ENCODE data around the gene EGFL7. TPM values are rescaled to one million over a fixed set of nuclear protein-coding genes. Genes with fewer than 3 reads are reported as not detected.

EGFL7 gene
- polyA plus RNA-seq, 3 donors: 1.3 to 2.8 (median 2.2) TPM

DNA sequence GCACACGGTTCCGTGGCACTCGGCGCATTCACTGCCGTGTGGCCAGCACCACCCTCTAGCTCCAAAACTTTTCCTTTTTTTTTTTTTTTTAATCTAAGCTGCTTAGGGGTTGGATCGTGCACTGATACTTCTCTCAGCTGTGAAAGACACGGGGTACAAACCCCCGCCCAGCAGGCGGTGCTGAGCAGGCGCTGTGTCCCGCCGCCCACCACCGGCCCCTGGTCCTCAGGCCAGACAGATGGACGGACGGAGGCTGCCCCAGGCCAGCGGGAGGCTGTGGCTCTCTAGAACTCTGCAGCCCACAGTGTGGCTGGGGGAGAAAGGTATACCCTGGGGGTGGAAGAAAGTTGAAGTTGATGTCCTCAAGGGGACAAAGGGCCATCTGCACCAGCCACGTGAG lies 18.3 kb downstream of the EGFL7 start:
- H3K27ac Mint-ChIP-seq: peak overlapping the region in 1 of 7 donors; percentile 22
- Histone ChIP-seq H4K20me1 (ENCODE audit: insufficient read depth, low read length) (peaks cover 89% of the 10 kb centered on the region), H3K4me2 (replicated peaks; ENCODE audit: extremely low read depth, low read length, poor library complexity, severe bottlenecking) (no peak overlapping the region), H3K4me1 (ENCODE audit: control insufficient read depth in 1 of 2, insufficient read depth in 2 of 2, low read length in 2 of 2) (peaks cover 44 to 62% of the 10 kb centered on the region in 2 donors), H2AFZ (ENCODE audit: insufficient read depth, low read depth, low read length, poor library complexity, severe bottlenecking) (no peak overlapping the region), H3K27ac (ENCODE audit: low read depth in 1 of 2, low read length in 2 of 2) (no peak overlapping the region), H3K36me3 (replicated peaks in 1 of 2; ENCODE audit: control insufficient read depth in 1 of 2, insufficient read depth in 2 of 2, low read length in 2 of 2) (peaks cover 13 to 27% of the 10 kb centered on the region in 2 donors), H3K79me2 (ENCODE audit: insufficient read depth, low read length) (peaks cover 78% of the 10 kb centered on the region), H3K9ac (ENCODE audit: insufficient read depth, low read length, poor library complexity, severe bottlenecking) (no peak overlapping the region), H3K4me3 (replicated peaks in 1 of 3; ENCODE audit: low read depth in 2 of 3, low read length in 3 of 3) (no peak overlapping the region), H3K27me3 (ENCODE audit: control insufficient read depth in 2 of 2, insufficient read depth in 2 of 2, low read length in 2 of 2) (no peaks in the 10 kb centered on the region), H3K9me3 (replicated peaks in 1 of 2; ENCODE audit: control insufficient read depth in 1 of 2, insufficient read depth in 1 of 2, low read length in 2 of 2) (no peaks in the 10 kb centered on the region)
- DNase-seq: no peak
- peaks cover 40% of the 10 kb centered on the region for H3K4me1 Mint-ChIP-seq
- no peaks in the 10 kb centered on the region for H3K27me3 Mint-ChIP-seq (ENCODE audit: low read depth in 3 of 3)
- H3K36me3 Mint-ChIP-seq: peaks cover 6 to 28% of the 10 kb centered on the region in 2 donors
- 93% methylated on average over 9 of the region's 17 CpGs for WGBS (ENCODE audit: insufficient coverage)
- H3K9me3 Mint-ChIP-seq: no peaks in the 10 kb centered on the region
- intact Hi-C loops (cut with micrococcal nuclease): no loop called here
- no peak overlapping the region for H3K4me3 Mint-ChIP-seq
- TF ChIP-seq, protein P1, sequence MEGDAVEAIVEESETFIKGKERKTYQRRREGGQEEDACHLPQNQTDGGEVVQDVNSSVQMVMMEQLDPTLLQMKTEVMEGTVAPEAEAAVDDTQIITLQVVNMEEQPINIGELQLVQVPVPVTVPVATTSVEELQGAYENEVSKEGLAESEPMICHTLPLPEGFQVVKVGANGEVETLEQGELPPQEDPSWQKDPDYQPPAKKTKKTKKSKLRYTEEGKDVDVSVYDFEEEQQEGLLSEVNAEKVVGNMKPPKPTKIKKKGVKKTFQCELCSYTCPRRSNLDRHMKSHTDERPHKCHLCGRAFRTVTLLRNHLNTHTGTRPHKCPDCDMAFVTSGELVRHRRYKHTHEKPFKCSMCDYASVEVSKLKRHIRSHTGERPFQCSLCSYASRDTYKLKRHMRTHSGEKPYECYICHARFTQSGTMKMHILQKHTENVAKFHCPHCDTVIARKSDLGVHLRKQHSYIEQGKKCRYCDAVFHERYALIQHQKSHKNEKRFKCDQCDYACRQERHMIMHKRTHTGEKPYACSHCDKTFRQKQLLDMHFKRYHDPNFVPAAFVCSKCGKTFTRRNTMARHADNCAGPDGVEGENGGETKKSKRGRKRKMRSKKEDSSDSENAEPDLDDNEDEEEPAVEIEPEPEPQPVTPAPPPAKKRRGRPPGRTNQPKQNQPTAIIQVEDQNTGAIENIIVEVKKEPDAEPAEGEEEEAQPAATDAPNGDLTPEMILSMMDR (IDR thresholded peaks at IDR 0.05): no peak

GRCh38 chr9:136681945-136682699 lies 19.4 kb downstream of the EGFL7 start:
- Histone ChIP-seq H3K9ac (ENCODE audit: insufficient read depth, low read length, poor library complexity, severe bottlenecking) (no peak overlapping the region), H3K9me3 (replicated peaks in 1 of 2; ENCODE audit: control insufficient read depth in 1 of 2, insufficient read depth in 1 of 2, low read length in 2 of 2) (no peaks in the 10 kb centered on the region), H3K4me3 (replicated peaks in 1 of 3; ENCODE audit: low read depth in 2 of 3, low read length in 3 of 3) (no peak overlapping the region), H3K27me3 (ENCODE audit: control insufficient read depth in 2 of 2, insufficient read depth in 2 of 2, low read length in 2 of 2) (no peaks in the 10 kb centered on the region), H2AFZ (ENCODE audit: insufficient read depth, low read depth, low read length, poor library complexity, severe bottlenecking) (no peak overlapping the region), H4K20me1 (ENCODE audit: insufficient read depth, low read length) (peaks cover 81% of the 10 kb centered on the region), H3K4me2 (replicated peaks; ENCODE audit: extremely low read depth, low read length, poor library complexity, severe bottlenecking) (no peak overlapping the region), H3K79me2 (ENCODE audit: insufficient read depth, low read length) (peaks cover 86% of the 10 kb centered on the region), H3K36me3 (replicated peaks in 1 of 2; ENCODE audit: control insufficient read depth in 1 of 2, insufficient read depth in 2 of 2, low read length in 2 of 2) (peaks cover 2 to 16% of the 10 kb centered on the region in 2 donors), H3K27ac (ENCODE audit: low read depth in 1 of 2, low read length in 2 of 2) (no peak overlapping the region), H3K4me1 (ENCODE audit: control insufficient read depth in 1 of 2, insufficient read depth in 2 of 2, low read length in 2 of 2) (peaks cover 46 to 67% of the 10 kb centered on the region in 2 donors)
- Mint-ChIP-seq H3K4me3 (no peak overlapping the region), H3K9me3 (no peaks in the 10 kb centered on the region), H3K27ac (peak overlapping the region in 2 of 7 donors; percentile 28 to 54), H3K36me3 (peaks cover 2 to 18% of the 10 kb centered on the region in 2 donors), H3K27me3 (ENCODE audit: low read depth in 3 of 3) (no peaks in the 10 kb centered on the region), H3K4me1 (peaks cover 43% of the 10 kb centered on the region)
- intact Hi-C loops (cut with micrococcal nuclease): no loop called here
- WGBS (ENCODE audit: insufficient coverage): 81% methylated on average over 20 of the region's 20 CpGs
- DNase-seq: no peak
- TF ChIP-seq, protein P1 (IDR thresholded peaks at IDR 0.05): no peak
